Right lobe of liver (tissue), 4 donors: ENCODE data around the gene LRP5.

ENCODE experiments used
- POLR2A ChIP-seq: fragments of 450-650 bp; IDR thresholded peaks from one replicate; pipeline ENCODE4 v1.6.1; 2017; ENCODE audit warnings: antibody characterized with exemption, mild to moderate bottlenecking
- TF ChIP-seq, protein P1 (sequence below), 4 donors: fragments of 200-600 bp in 3 of 4; fragments of 450-650 bp in 1 of 4; IDR thresholded peaks; one replicate each; pipeline versions ENCODE4 v1.5.1 to v1.8.0; 2016 to 2022; ENCODE audit warnings: antibody characterized with exemption in 4 of 4, mild to moderate bottlenecking in 2 of 4
- donor health status: DM: no; HTN: no; CAD: no.
- donor health status: DM: no; HTN: no; CAD: no.
- donor health status: DM: no; HTN: yes; CAD: no.

DNA sequence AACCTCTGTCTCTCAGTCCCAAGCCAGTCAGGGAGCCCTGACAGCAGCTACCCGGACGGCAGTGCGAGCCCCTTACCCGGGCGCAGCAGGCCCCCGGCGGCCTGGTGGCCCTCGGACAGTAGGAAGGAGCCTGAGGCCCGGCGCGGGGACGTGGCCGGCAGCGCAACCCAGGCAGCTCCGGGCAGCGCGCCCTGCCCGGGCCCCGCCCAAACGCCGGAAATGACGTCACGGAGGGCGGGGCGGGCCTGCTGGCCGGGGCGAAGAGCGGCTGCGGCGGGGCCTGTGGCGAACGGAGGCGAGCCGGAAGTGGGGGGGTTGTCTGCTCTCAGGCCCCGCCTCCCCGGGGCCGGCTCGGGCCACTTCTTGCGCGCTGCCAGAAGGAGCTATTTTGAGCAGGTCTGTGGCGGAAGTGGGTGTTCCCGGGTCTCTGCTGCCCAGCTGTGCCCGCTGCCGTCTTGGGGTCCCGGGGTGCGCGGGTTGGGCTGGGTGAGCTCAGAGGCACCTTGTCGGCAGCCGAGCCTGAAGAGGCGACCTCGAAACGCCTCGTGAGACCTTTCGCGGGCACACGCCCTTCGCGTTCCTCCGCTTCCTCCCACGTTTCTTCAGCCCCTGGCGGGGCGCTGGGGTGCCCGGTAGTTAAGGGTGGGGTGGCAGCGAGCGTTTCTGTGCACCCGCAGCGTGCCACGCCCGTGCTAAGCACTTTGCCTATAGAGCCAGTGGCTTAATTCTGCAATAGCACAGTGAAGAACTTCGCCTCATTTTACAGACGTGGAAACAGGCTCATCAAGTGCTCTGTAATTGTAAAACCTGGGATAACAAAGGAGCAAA lies 40.4 kb upstream of the LRP5 start, which contains the start of gene C11orf24:
- TF ChIP-seq POLR2A: peak; percentile 98
- TF ChIP-seq, protein P1, sequence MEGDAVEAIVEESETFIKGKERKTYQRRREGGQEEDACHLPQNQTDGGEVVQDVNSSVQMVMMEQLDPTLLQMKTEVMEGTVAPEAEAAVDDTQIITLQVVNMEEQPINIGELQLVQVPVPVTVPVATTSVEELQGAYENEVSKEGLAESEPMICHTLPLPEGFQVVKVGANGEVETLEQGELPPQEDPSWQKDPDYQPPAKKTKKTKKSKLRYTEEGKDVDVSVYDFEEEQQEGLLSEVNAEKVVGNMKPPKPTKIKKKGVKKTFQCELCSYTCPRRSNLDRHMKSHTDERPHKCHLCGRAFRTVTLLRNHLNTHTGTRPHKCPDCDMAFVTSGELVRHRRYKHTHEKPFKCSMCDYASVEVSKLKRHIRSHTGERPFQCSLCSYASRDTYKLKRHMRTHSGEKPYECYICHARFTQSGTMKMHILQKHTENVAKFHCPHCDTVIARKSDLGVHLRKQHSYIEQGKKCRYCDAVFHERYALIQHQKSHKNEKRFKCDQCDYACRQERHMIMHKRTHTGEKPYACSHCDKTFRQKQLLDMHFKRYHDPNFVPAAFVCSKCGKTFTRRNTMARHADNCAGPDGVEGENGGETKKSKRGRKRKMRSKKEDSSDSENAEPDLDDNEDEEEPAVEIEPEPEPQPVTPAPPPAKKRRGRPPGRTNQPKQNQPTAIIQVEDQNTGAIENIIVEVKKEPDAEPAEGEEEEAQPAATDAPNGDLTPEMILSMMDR (IDR thresholded peaks at IDR 0.05): peak in 1 of 4 donors; percentile 9
